OCI-LY7 (cell line): ENCODE results near the gene SPIC. TPM values are rescaled to one million over a fixed set of nuclear protein-coding genes. Genes with fewer than 3 reads are reported as not detected.

Experiments
- BruUV-seq: library from RNA; stranded (reverse); fragments of 400-500 nt; replicated peaks from 2 replicates; lab custom pipeline; 2021; lab: Mats Ljungman, UMichigan
- CTCF ChIA-PET: fragments of 300-600 bp; sonication (Branson Sonifier 250); formaldehyde crosslinking; loops from one replicate; lab custom pipeline; 2022; ENCODE audit warnings: antibody characterized with exemption; ENCODE audit not compliant: unreplicated experiment; lab: Charles Lee
- POLR2A ChIA-PET: fragments of 300-600 bp; sonication (Branson Sonifier 250); formaldehyde crosslinking; loops from one replicate; lab custom pipeline; 2022; ENCODE audit warnings: antibody characterized with exemption; lab: Charles Lee
- DNase-seq: peaks from one replicate; pipeline ENCODE4 v3.0.0-alpha.2; 2015; ENCODE audit warnings: low spot score
- H2AFZ ChIP-seq: fragments of 200-600 bp; sonication (generic), shearing (Covaris generic); 2 replicates; pipeline ENCODE4 v1.6.1; 2014; ENCODE audit warnings: mild to moderate bottlenecking, antibody characterized with exemption, low read length, moderate library complexity
- H3K27ac ChIP-seq: fragments of 200-600 bp; sonication (generic); 2 replicates; pipeline ENCODE4 v1.5.1; 2014; ENCODE audit warnings: mixed run types, low read depth, mild to moderate bottlenecking, moderate library complexity, low read length, inconsistent platforms; ENCODE audit not compliant: poor library complexity, severe bottlenecking
- H3K36me3 ChIP-seq: fragments of 200-600 bp; sonication (generic); 2 replicates; pipeline ENCODE4 v1.6.1; 2014; ENCODE audit warnings: mild to moderate bottlenecking, antibody characterized with exemption, low read length, moderate library complexity, mixed read lengths; ENCODE audit not compliant: insufficient read depth
- H3K4me1 ChIP-seq: fragments of 200-600 bp; sonication (generic); 2 replicates; pipeline ENCODE4 v1.5.1; 2014; ENCODE audit warnings: mild to moderate bottlenecking, low read length; ENCODE audit not compliant: insufficient read depth, poor library complexity, severe bottlenecking
- H3K4me2 ChIP-seq: fragments of 200-600 bp; sonication (generic); 2 replicates; pipeline ENCODE4 v1.6.1; 2014; ENCODE audit warnings: mild to moderate bottlenecking, low read length
- H3K4me3 ChIP-seq: fragments of 200-600 bp; sonication (generic); 2 replicates; pipeline ENCODE4 v1.5.1; 2014; ENCODE audit warnings: mild to moderate bottlenecking, low read depth, low read length; ENCODE audit not compliant: poor library complexity, severe bottlenecking
- H3K79me2 ChIP-seq: fragments of 200-600 bp; sonication (generic); 2 replicates; pipeline ENCODE4 v1.6.1; 2016; ENCODE audit warnings: low read depth, mild to moderate bottlenecking, low read length, moderate library complexity, mixed read lengths; ENCODE audit not compliant: insufficient read depth
- H3K9me2 ChIP-seq: fragments of 200-600 bp; sonication (generic); 2 replicates; pipeline ENCODE4 v1.6.1; 2016; ENCODE audit warnings: mild to moderate bottlenecking, low read length, mixed read lengths; ENCODE audit not compliant: insufficient read depth
- H3K9me3 ChIP-seq: fragments of 200-600 bp; sonication (generic); 2 replicates; pipeline ENCODE4 v1.6.1; 2014; ENCODE audit warnings: mild to moderate bottlenecking, mixed run types, low read length, mixed read lengths
- H4K20me1 ChIP-seq: fragments of 200-600 bp; sonication (generic); 2 replicates; pipeline ENCODE4 v1.6.1; 2014; ENCODE audit warnings: mild to moderate bottlenecking, antibody characterized with exemption, low read length, moderate library complexity, mixed read lengths; ENCODE audit not compliant: insufficient read depth
- CTCF ChIP-seq: fragments of 200-600 bp; sonication (generic); conservative IDR thresholded peaks from 2 replicates; pipeline ENCODE4 v1.5.1; 2014; ENCODE audit warnings: mild to moderate bottlenecking, antibody characterized with exemption, low read length, moderate library complexity, mixed read lengths
- EZH2phosphoT487 ChIP-seq: fragments of 200-600 bp; sonication (generic); IDR thresholded peaks from 2 replicates; pipeline ENCODE4 v1.6.1; 2018; ENCODE audit warnings: low read depth, borderline replicate concordance, mild to moderate bottlenecking, mixed run types, antibody characterized with exemption, low read length, moderate library complexity, mixed read lengths
- intact Hi-C: fragments of 100-400 bp; cut with micrococcal nuclease; formaldehyde crosslinking; loops from one replicate; pipeline ENCODE4 v1.10.0; 2022; ENCODE audit not compliant: unreplicated experiment
- total RNA-seq, 2 experiments: library from RNA; depleted of rRNA in 1 of 2; stranded (reverse); fragments of >200 nt in 1 of 2; shearing (Covaris generic) in 1 of 2; gene quantifications; 2 replicates each; pipeline ENCODE4 v1.2.3, GENCODE V29; 2014 to 2022

The SPIC gene
- total RNA-seq, 2 experiments from 2014 or later, result not detected

DNA sequence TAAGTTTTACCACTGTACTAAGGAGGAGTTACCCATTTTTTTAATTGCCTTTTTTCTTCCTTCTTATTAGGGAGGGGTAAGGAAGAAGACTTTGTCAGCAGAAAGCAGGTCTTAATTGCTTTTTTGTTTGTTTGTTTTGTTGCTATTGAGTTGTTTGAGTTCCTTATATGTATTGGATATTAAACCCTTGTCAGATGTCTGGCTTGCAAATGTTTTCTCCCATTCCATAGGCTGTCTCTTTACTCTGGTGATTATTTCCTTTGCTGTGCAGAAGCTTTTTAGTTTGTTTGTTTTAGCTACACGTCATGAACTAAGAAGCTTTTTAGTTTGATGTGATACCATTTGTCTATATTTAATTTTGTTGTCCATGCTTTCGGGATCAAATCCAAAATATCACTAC is 13.3 kb downstream of the SPIC start:
- no peaks in the 10 kb centered on the region for H3K9me2 ChIP-seq
- BruUV-seq, result no TSS peak
- H3K4me3 ChIP-seq, result no peak overlapping the region
- no peak overlapping the region for H2AFZ ChIP-seq
- intact Hi-C loops, result no loop called here
- H3K27ac ChIP-seq, result no peak overlapping the region
- H3K4me2 ChIP-seq, result no peak overlapping the region
- H3K79me2 ChIP-seq, result no peaks in the 10 kb centered on the region
- H3K9me3 ChIP-seq, result no peaks in the 10 kb centered on the region
- TF ChIP-seq CTCF (no peak), EZH2phosphoT487 (no peak)
- H3K36me3 ChIP-seq, result no peaks in the 10 kb centered on the region
- peaks cover 5% of the 10 kb centered on the region for H3K4me1 ChIP-seq
- ChIA-PET POLR2A (interaction anchor here (0.7 to 1.1 kb wide), 3 partner anchors 13 to 346 kb away, joined by 3 read pairs; no protein-coding TSS in a partner anchor), CTCF (no interaction called here)
- DNase-seq, result no peak
- H4K20me1 ChIP-seq, result no peaks in the 10 kb centered on the region

DNA sequence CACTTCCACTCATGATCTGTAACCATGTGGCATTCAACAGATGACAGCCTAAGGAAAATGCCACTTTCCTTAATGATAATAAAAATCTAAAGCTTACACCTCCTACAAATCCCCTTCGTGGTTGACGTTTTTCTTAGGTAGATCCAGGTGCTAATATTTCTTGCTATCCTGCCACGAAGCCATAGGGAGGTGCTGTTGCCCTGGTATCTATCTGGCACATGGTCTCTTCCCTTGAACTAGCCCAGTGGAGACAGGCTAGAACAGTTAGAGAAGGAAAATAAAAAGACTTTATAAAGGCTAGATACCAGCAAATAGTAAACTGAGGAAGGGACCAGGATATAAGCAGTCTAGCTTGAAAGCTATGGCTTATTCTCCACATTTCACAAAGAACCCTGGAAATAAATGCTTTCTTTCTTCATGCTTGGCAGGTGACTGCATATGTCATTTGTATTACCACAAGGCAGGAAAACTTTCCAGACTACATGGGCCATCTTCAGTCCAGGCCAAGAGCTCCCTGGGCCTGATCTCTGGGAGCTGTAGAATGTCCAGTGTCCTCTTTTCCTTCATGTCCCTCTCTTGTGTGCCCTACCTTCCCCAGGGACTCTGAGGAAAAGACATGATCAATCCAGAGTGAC is 15.3 kb downstream of the SPIC start:
- peak; percentile 61 for DNase-seq
- Histone ChIP-seq H3K4me3 (no peak overlapping the region), H2AFZ (no peak overlapping the region), H3K79me2 (no peaks in the 10 kb centered on the region), H3K36me3 (no peaks in the 10 kb centered on the region), H3K4me2 (no peak overlapping the region), H3K9me2 (no peaks in the 10 kb centered on the region), H3K27ac (no peak overlapping the region), H4K20me1 (no peaks in the 10 kb centered on the region), H3K9me3 (no peaks in the 10 kb centered on the region), H3K4me1 (peaks cover 8% of the 10 kb centered on the region)
- no TSS peak for BruUV-seq
- ChIA-PET CTCF (interaction anchor here (0.6 kb wide), 1 partner anchor 9 kb away, joined by 3 read pairs; no protein-coding TSS in a partner anchor), POLR2A (interaction anchor here (0.6 kb wide), 1 partner anchor 109 kb away, joined by 4 read pairs; no protein-coding TSS in a partner anchor)
- TF ChIP-seq EZH2phosphoT487, result no peak
- peak; percentile 83 for TF ChIP-seq CTCF
- intact Hi-C loops, result loop anchor here (1.0 to 5.0 kb wide), 5 partner anchors 252 to 348 kb away; partner anchors contain the start of gene GNPTAB

GRCh38 chr12:101491329-101491728 is 16.2 kb downstream of the SPIC start:
- POLR2A ChIA-PET, result interaction anchor here (1.2 kb wide), 1 partner anchor 9 kb away, joined by 3 read pairs; no protein-coding TSS in a partner anchor
- Histone ChIP-seq H4K20me1 (no peaks in the 10 kb centered on the region), H3K79me2 (no peaks in the 10 kb centered on the region), H3K27ac (no peak overlapping the region), H3K4me2 (no peak overlapping the region), H3K9me2 (no peaks in the 10 kb centered on the region), H3K4me1 (peaks cover 8% of the 10 kb centered on the region), H3K4me3 (no peak overlapping the region), H3K36me3 (no peaks in the 10 kb centered on the region), H3K9me3 (no peaks in the 10 kb centered on the region), H2AFZ (no peak overlapping the region)
- BruUV-seq, result no TSS peak
- CTCF ChIA-PET, result no interaction called here
- TF ChIP-seq CTCF (no peak), EZH2phosphoT487 (no peak)
- intact Hi-C loops, result loop anchor here (2.0 to 5.0 kb wide), 4 partner anchors 251 to 347 kb away; partner anchors contain the start of gene GNPTAB
- DNase-seq, result no peak
